Measurements from ENCODE around the gene BBX. TPM values are rescaled to one million over a fixed set of nuclear protein-coding genes. Genes with fewer than 3 reads are reported as not detected.

BBX gene
- polyA plus RNA-seq, 1 donor from 2014 or later, result 112 TPM

- no peaks in the 10 kb centered on the region for H3K27me3 Mint-ChIP-seq
- H3K9me3 Mint-ChIP-seq, result no peaks in the 10 kb centered on the region
- no peak overlapping the region for H3K27ac Mint-ChIP-seq
- no peaks in the 10 kb centered on the region for H3K36me3 Mint-ChIP-seq
- no peak overlapping the region for H3K4me3 Mint-ChIP-seq
- peaks cover 33 to 41% (median 40%) of the 10 kb centered on the region in 3 donors for H3K4me1 Mint-ChIP-seq
Measured at GRCh38 chr3:107634099-107634489, 111.3 kb downstream of the BBX start.

- Mint-ChIP-seq H3K27ac (no peak overlapping the region), H3K9me3 (no peaks in the 10 kb centered on the region), H3K4me3 (no peak overlapping the region), H3K27me3 (no peaks in the 10 kb centered on the region), H3K36me3 (no peaks in the 10 kb centered on the region), H3K4me1 (peaks cover 21 to 33% (median 30%) of the 10 kb centered on the region in 3 donors)
Measured at GRCh38 chr3:107637416-107638183, 114.8 kb downstream of the BBX start.

GRCh38 chr3:107641572-107642307 is 119.0 kb downstream of the BBX start:
- no peak overlapping the region for H3K27ac Mint-ChIP-seq
- H3K36me3 Mint-ChIP-seq, result no peaks in the 10 kb centered on the region
- peaks cover 11 to 21% (median 17%) of the 10 kb centered on the region in 3 donors for H3K4me1 Mint-ChIP-seq
- no peaks in the 10 kb centered on the region for H3K27me3 Mint-ChIP-seq
- H3K4me3 Mint-ChIP-seq, result no peak overlapping the region
- no peaks in the 10 kb centered on the region for H3K9me3 Mint-ChIP-seq

DNA sequence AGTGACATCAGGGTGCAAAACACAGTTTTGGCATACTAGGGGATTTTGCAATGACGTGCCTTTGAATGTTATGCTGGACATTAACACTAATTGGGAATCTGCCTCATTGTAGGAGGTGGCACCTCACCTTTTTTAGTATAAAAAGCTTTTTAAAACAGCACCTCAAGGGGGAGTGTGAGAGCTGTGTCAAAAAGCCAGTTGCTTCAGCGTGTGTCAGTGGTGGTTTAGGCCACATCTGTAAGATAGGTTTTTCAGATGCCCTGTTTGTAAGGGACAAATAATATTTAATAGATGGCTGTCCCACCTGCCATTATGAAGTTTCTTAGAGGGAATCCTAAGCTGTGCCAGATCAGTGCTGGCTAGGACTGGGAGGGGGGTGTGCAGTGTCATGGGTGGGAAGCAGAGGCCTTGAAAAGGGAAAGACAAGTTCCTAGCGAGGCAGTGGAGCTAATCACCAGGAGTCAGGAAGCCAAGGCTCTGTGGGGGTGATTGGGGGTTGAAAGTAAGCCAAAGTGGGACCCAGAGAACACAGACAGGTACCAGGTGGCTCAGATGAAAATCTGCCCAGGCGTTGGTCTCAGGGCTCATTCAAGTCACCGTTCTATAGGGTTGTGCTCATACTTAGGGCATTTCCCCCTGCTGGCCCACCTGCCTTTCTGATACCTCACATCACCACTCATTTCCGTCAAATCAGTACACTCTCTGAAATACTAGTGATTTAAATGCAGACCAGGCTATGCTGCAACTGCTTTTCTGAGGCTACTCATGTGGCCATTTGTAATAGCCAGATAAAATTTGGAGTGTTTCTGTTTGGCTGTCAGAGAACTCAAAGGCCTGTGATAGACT is 120.5 kb downstream of the BBX start:
- no peaks in the 10 kb centered on the region for H3K27me3 Mint-ChIP-seq
- no peaks in the 10 kb centered on the region for H3K9me3 Mint-ChIP-seq
- H3K27ac Mint-ChIP-seq, result peak overlapping the region in 1 of 3 donors; percentile 13
- no peaks in the 10 kb centered on the region for H3K36me3 Mint-ChIP-seq
- H3K4me1 Mint-ChIP-seq, result peaks cover 9 to 21% (median 17%) of the 10 kb centered on the region in 3 donors
- no peak overlapping the region for H3K4me3 Mint-ChIP-seq

- Mint-ChIP-seq H3K9me3 (no peaks in the 10 kb centered on the region), H3K4me3 (no peak overlapping the region), H3K36me3 (no peaks in the 10 kb centered on the region), H3K27me3 (no peaks in the 10 kb centered on the region), H3K27ac (no peak overlapping the region), H3K4me1 (peaks cover 12 to 26% (median 21%) of the 10 kb centered on the region in 3 donors)
Measured at GRCh38 chr3:107644631-107645030, 121.9 kb downstream of the BBX start.

GRCh38 chr3:107650788-107651187 is 128.0 kb downstream of the BBX start:
- Mint-ChIP-seq H3K4me1 (peaks cover 18 to 27% (median 18%) of the 10 kb centered on the region in 3 donors), H3K36me3 (no peaks in the 10 kb centered on the region), H3K27me3 (no peaks in the 10 kb centered on the region), H3K27ac (peak overlapping the region; percentile 18 to 44 (median 24)), H3K9me3 (no peaks in the 10 kb centered on the region), H3K4me3 (peak overlapping the region in 1 of 4 donors; percentile 58)

- Mint-ChIP-seq H3K4me3 (no peak overlapping the region), H3K9me3 (no peaks in the 10 kb centered on the region), H3K36me3 (peaks cover 1% of the 10 kb centered on the region), H3K27me3 (no peaks in the 10 kb centered on the region), H3K27ac (peak overlapping the region in 2 of 3 donors; percentile 19 to 42), H3K4me1 (peaks cover 18 to 28% (median 19%) of the 10 kb centered on the region in 3 donors)
Measured at GRCh38 chr3:107651782-107652181, 129.0 kb downstream of the BBX start.

- H3K4me3 Mint-ChIP-seq, result no peak overlapping the region
- H3K4me1 Mint-ChIP-seq, result peaks cover 18 to 29% (median 26%) of the 10 kb centered on the region in 3 donors
- peaks cover 4% of the 10 kb centered on the region for H3K36me3 Mint-ChIP-seq
- no peaks in the 10 kb centered on the region for H3K9me3 Mint-ChIP-seq
- no peaks in the 10 kb centered on the region for H3K27me3 Mint-ChIP-seq
- no peak overlapping the region for H3K27ac Mint-ChIP-seq
Measured at GRCh38 chr3:107654218-107654617, 131.5 kb downstream of the BBX start.

DNA sequence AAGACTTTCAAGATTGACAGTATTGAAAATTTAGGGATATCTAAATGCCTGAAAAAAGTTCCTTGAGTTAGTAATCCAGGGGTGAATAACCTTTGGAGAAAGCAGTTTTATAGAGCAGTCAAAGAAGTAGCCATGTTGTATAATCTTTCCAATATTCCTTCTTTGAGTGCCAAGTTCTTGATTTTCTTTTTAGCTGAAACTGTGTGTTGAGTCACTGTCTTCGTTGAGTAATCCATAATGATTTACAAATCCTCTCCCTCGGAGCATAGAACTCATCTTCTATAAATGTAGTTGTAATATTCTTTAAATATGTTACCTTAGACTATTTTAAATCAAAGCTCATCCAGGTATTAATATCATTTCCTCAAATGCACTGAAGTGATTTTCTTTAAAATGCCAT is 135.2 kb downstream of the BBX start:
- H3K27me3 Mint-ChIP-seq, result no peaks in the 10 kb centered on the region
- peaks cover 17 to 30% (median 28%) of the 10 kb centered on the region in 3 donors for H3K4me1 Mint-ChIP-seq
- H3K36me3 Mint-ChIP-seq, result peaks cover 4% of the 10 kb centered on the region
- no peak overlapping the region for H3K27ac Mint-ChIP-seq
- no peaks in the 10 kb centered on the region for H3K9me3 Mint-ChIP-seq
- no peak overlapping the region for H3K4me3 Mint-ChIP-seq

- Mint-ChIP-seq H3K4me3 (peak overlapping the region in 1 of 4 donors; percentile 1), H3K4me1 (peaks cover 18 to 39% (median 21%) of the 10 kb centered on the region in 3 donors), H3K36me3 (peaks cover 4% of the 10 kb centered on the region), H3K27me3 (no peaks in the 10 kb centered on the region), H3K27ac (peak overlapping the region in 1 of 3 donors; percentile 34), H3K9me3 (no peaks in the 10 kb centered on the region)
Measured at GRCh38 chr3:107660306-107660976, 137.7 kb downstream of the BBX start.

DNA sequence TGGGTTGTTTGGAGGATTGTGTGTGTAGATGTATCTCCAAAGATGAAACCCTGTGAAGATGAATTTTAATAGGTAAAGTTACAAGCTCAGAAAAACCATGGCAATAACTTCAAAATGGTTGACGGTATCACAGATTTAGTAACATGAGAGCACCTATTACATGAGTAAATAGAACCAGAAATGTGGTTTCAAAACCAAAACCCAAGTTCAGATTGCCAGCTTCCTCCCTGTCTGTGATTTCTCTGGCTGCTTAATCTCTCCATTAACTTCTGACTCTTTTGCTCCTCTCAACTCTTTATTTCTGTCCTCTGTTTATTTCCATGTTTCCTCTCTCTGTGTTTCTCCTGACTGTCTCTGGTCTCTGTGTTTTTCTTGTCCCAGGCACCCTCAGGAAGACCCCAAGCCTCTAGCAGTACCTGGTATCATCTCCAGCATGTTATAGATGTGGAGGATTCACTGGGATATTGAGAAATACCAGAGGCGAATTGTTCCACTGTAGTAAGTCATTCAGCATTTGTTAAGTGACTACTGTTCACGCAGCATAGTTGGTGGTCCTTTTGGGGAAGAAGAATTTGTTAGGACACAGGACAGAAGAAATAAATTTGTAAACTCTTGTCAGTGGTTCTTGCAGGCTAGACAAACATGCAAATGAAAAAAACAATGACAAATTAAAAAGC is 138.8 kb downstream of the BBX start:
- Mint-ChIP-seq H3K36me3 (peaks cover 4% of the 10 kb centered on the region), H3K27ac (peak overlapping the region in 2 of 3 donors; percentile 2 to 65), H3K4me1 (peaks cover 19 to 45% (median 26%) of the 10 kb centered on the region in 3 donors), H3K9me3 (no peaks in the 10 kb centered on the region), H3K4me3 (peak overlapping the region in 1 of 4 donors; percentile 10), H3K27me3 (no peaks in the 10 kb centered on the region)

GRCh38 chr3:107662124-107662507 is 139.4 kb downstream of the BBX start:
- Mint-ChIP-seq H3K4me3 (no peak overlapping the region), H3K27me3 (no peaks in the 10 kb centered on the region), H3K27ac (no peak overlapping the region), H3K4me1 (peaks cover 18 to 45% (median 27%) of the 10 kb centered on the region in 3 donors), H3K36me3 (no peaks in the 10 kb centered on the region), H3K9me3 (no peaks in the 10 kb centered on the region)

GRCh38 chr3:107662586-107662985 is 139.8 kb downstream of the BBX start:
- H3K4me3 Mint-ChIP-seq, result no peak overlapping the region
- no peak overlapping the region for H3K27ac Mint-ChIP-seq
- no peaks in the 10 kb centered on the region for H3K27me3 Mint-ChIP-seq
- H3K4me1 Mint-ChIP-seq, result peaks cover 18 to 41% (median 27%) of the 10 kb centered on the region in 3 donors
- H3K9me3 Mint-ChIP-seq, result no peaks in the 10 kb centered on the region
- H3K36me3 Mint-ChIP-seq, result no peaks in the 10 kb centered on the region

DNA sequence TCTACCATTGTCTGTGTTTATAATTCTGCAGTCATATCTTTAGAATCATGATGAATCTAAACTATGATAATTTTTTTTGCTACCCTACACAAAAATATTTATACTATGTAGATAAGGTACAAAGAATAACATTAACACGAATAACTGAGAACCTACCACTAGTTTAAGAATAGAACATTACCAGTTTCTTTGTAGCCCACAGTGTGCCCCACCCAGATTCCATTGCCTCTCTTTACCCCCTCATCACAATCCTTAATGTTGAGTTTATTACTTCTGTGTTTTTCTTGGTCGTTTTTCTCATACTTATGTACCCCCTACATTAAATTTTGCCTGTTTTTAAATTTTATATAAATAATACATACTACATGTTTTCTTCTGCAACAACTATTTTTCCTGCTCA is 140.5 kb downstream of the BBX start:
- no peak overlapping the region for H3K27ac Mint-ChIP-seq

More for the DNA sequence above, 140.5 kb downstream of the BBX start:
- Mint-ChIP-seq H3K27me3 (no peaks in the 10 kb centered on the region), H3K4me3 (no peak overlapping the region), H3K4me1 (peaks cover 22 to 39% (median 27%) of the 10 kb centered on the region in 3 donors), H3K9me3 (no peaks in the 10 kb centered on the region), H3K36me3 (no peaks in the 10 kb centered on the region)
